Right atrium auricular region (tissue), 2 donors: ENCODE results near the gene TRAF5. TPM values are rescaled to one million over a fixed set of nuclear protein-coding genes. Genes with fewer than 3 reads are reported as not detected.

Experiments
- DNase-seq: peaks from one replicate; pipeline ENCODE4 v3.0.0-alpha.2; 2019; ENCODE audit warnings: low spot score
- H3K27ac ChIP-seq, 2 donors: fragments of 200-600 bp; sonication (generic); 1 replicate in 1 of 2; 2 replicates in 1 of 2; pipeline ENCODE4 v1.5.1; 2016 to 2019
- H3K27me3 ChIP-seq, 2 donors: fragments of 200-600 bp; sonication (generic); one replicate each; pipeline versions ENCODE4 v1.5.1 to v1.6.0; 2017 to 2019
- H3K36me3 ChIP-seq: fragments of 200-600 bp; sonication (generic); one replicate; pipeline ENCODE4 v1.5.1; 2016
- H3K4me1 ChIP-seq, 2 donors: fragments of 200-600 bp; sonication (generic); one replicate each; pipeline versions ENCODE4 v1.5.1 to v1.6.0; 2017 to 2019
- H3K4me3 ChIP-seq, 2 donors: fragments of 200-600 bp; sonication (generic); 1 replicate in 1 of 2; 2 replicates in 1 of 2; pipeline ENCODE4 v1.5.1; 2017 to 2019; ENCODE audit warnings: mild to moderate bottlenecking in 1 of 2, moderate library complexity in 1 of 2
- H3K9me3 ChIP-seq, 2 donors: fragments of 200-600 bp; sonication (generic); one replicate each; pipeline ENCODE4 v1.5.1; 2019
- total RNA-seq, 2 donors: library from RNA; depleted of rRNA; stranded (reverse); fragments of >200 nt; gene quantifications; one replicate each; pipeline ENCODE4 v1.1.0, GENCODE V29; 2016
- TF ChIP-seq, protein P1 (sequence below), 2 donors: fragments of 200-600 bp; sonication (generic); IDR thresholded peaks; one replicate each; pipeline ENCODE4 v1.5.1; 2019; ENCODE audit warnings: antibody characterized with exemption in 2 of 2

TRAF5 gene
- total RNA-seq, 2 donors from 2014 or later = 2.1 to 2.4 TPM

DNA sequence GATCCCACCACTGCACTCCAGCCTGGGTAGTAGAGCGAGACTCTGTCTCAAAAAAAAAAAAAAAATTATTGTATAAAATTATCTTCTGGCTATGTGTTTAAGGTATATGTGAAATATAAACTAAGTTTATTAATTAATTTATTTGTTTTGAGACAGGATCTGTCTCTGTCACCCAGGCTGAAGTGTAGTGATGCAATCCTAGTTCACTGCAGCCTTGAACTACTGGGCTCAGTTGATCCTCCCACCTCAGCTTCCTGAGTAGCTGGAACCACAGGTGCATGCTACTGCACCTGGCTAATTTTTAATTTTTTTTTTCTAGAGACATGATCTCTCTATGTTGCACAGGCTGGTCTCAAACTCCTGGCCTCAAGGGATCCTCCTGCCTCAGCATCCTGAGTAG is 97.4 kb downstream of the TRAF5 start:
- no peak for DNase-seq
- Histone ChIP-seq H3K9me3 (no peaks in the 10 kb centered on the region), H3K4me3 (no peak overlapping the region), H3K4me1 (no peaks in the 10 kb centered on the region), H3K27ac (no peak overlapping the region), H3K27me3 (no peaks in the 10 kb centered on the region), H3K36me3 (no peaks in the 10 kb centered on the region)
- TF ChIP-seq, protein P1, sequence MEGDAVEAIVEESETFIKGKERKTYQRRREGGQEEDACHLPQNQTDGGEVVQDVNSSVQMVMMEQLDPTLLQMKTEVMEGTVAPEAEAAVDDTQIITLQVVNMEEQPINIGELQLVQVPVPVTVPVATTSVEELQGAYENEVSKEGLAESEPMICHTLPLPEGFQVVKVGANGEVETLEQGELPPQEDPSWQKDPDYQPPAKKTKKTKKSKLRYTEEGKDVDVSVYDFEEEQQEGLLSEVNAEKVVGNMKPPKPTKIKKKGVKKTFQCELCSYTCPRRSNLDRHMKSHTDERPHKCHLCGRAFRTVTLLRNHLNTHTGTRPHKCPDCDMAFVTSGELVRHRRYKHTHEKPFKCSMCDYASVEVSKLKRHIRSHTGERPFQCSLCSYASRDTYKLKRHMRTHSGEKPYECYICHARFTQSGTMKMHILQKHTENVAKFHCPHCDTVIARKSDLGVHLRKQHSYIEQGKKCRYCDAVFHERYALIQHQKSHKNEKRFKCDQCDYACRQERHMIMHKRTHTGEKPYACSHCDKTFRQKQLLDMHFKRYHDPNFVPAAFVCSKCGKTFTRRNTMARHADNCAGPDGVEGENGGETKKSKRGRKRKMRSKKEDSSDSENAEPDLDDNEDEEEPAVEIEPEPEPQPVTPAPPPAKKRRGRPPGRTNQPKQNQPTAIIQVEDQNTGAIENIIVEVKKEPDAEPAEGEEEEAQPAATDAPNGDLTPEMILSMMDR (IDR thresholded peaks at IDR 0.05) = no peak

Other genes starting within 250 kb of the TRAF5 start
- gene KCNH1, start 192.7 kb upstream of the TRAF5 start, total RNA-seq = not detected
- gene RCOR3, start 67.5 kb upstream of the TRAF5 start, total RNA-seq = 10 to 100 TPM; 24.0 to 34.9 TPM
- not detected for gene RD3, start 165.3 kb downstream of the TRAF5 start, total RNA-seq